ENCODE measurements around the gene TEDC1.
A peak's percentile ranks its signal among the peaks of the same experiment; 100 is the strongest.

The TEDC1 gene

GRCh38 chr14:105519946-105520698 is 29.1 kb downstream of the TEDC1 start:
- no peak for DNase-seq (ENCODE audit: low read depth)
- TF ChIP-seq CTCF (conservative IDR thresholded peaks at IDR 0.05; ENCODE audit: low read length), result no peak
- no peak overlapping the region for H3K4me3 ChIP-seq (ENCODE audit: low read length)

- DNase-seq (ENCODE audit: low read depth), result no peak
- no peak for TF ChIP-seq CTCF (conservative IDR thresholded peaks at IDR 0.05; ENCODE audit: low read length)
- no peak overlapping the region for H3K4me3 ChIP-seq (ENCODE audit: low read length)
Measured at GRCh38 chr14:105525326-105525725, 34.3 kb downstream of the TEDC1 start.

- TF ChIP-seq CTCF (conservative IDR thresholded peaks at IDR 0.05; ENCODE audit: low read length), result no peak
- no peak for DNase-seq (ENCODE audit: low read depth)
Measured at GRCh38 chr14:105525861-105526775, 35.1 kb downstream of the TEDC1 start, which contains the start of gene TMEM121. TSS of gene TMEM121 (plus strand) at chr14:105526583. CDS start at chr14:105528835, 2,252 bp downstream.

GRCh38 chr14:105526776-105527380 is 35.8 kb downstream of the TEDC1 start:
- DNase-seq (ENCODE audit: low read depth), result no peak
- TF ChIP-seq CTCF (conservative IDR thresholded peaks at IDR 0.05; ENCODE audit: low read length), result no peak
- peak overlapping the region; percentile 61 for H3K4me3 ChIP-seq (ENCODE audit: low read length)

More at GRCh38 chr14:105525861-105526775, 35.1 kb downstream of the TEDC1 start, which contains the start of gene TMEM121:
- H3K4me3 ChIP-seq (ENCODE audit: low read length), result peak within 1 kb of the TSS; percentile 61

GRCh38 chr14:105527381-105527825 is 36.4 kb downstream of the TEDC1 start:
- DNase-seq (ENCODE audit: low read depth), result no peak
- H3K4me3 ChIP-seq (ENCODE audit: low read length), result peak overlapping the region; percentile 61
- TF ChIP-seq CTCF (conservative IDR thresholded peaks at IDR 0.05; ENCODE audit: low read length), result no peak

GRCh38 chr14:105527826-105528585 is 37.0 kb downstream of the TEDC1 start:
- peak; percentile 62 for DNase-seq (ENCODE audit: low read depth)
- TF ChIP-seq CTCF (conservative IDR thresholded peaks at IDR 0.05; ENCODE audit: low read length), result peak; percentile 60
- peak overlapping the region; percentile 61 for H3K4me3 ChIP-seq (ENCODE audit: low read length)
